GM13976 (cell line): ENCODE measurements around the gene ETS1.

ENCODE experiments used
- DNase-seq: peaks from one replicate; pipeline ENCODE4 v3.0.0; 2012; ENCODE audit warnings: low spot score
- in situ Hi-C: fragments of 300-500 bp; cut with MboI; formaldehyde crosslinking; loops from one replicate; pipeline ENCODE4 v1.12.0; 2022; ENCODE audit warnings: low sequenced_read_pairs, mixed read lengths, inconsistent platforms; ENCODE audit not compliant: unreplicated experiment
- TF ChIP-seq, protein P1 (sequence below): IDR thresholded peaks from 2 replicates; pipeline ENCODE4 v1.5.1; 2012; ENCODE audit warnings: borderline replicate concordance, mild to moderate bottlenecking; ENCODE audit not compliant: insufficient read depth; ENCODE audit errors: extremely low read depth, missing control alignments, control extremely low read depth

The ETS1 gene

DNA sequence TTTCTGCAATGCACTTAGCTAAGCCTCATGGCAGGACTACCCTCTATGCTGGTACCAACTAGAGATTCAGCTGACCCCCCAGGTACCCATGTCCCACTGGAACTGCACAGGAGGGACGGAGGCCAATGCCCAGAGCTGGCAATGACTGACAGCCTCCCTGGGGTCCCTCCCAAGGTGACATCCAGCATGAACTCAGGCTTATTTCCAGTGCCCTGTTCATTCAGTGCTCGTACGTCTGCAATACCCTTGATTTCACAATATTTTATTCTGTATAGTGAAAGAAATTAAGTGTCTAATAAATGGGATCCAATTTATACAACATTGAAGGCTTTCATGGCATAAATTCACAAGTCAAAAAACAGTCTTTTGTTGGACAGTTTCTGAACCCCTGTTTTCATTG, 20.2 kb downstream of the ETS1 start:
- in situ Hi-C loops, result no loop called here
- no peak for DNase-seq
- TF ChIP-seq, protein P1, sequence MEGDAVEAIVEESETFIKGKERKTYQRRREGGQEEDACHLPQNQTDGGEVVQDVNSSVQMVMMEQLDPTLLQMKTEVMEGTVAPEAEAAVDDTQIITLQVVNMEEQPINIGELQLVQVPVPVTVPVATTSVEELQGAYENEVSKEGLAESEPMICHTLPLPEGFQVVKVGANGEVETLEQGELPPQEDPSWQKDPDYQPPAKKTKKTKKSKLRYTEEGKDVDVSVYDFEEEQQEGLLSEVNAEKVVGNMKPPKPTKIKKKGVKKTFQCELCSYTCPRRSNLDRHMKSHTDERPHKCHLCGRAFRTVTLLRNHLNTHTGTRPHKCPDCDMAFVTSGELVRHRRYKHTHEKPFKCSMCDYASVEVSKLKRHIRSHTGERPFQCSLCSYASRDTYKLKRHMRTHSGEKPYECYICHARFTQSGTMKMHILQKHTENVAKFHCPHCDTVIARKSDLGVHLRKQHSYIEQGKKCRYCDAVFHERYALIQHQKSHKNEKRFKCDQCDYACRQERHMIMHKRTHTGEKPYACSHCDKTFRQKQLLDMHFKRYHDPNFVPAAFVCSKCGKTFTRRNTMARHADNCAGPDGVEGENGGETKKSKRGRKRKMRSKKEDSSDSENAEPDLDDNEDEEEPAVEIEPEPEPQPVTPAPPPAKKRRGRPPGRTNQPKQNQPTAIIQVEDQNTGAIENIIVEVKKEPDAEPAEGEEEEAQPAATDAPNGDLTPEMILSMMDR, result no peak

DNA sequence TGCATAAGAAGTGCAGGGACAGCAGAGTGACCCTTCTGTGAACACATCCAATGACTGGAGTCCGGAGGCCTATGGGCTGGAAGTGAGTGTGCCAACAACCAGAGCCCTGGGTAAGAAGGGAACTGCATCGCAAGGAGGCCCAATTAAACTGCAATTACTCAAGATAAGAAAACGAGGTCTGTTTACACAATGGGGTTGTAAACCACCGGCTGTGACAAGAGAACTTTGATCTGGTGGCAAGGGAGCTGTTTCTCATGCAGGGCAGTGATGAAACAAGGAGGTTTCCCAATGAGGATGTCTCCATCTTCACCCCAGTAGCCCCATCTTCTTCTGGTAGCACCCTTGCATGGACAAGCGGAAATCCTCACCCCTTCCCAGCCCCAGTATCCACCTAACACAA, 21.5 kb downstream of the ETS1 start:
- in situ Hi-C loops, result no loop called here
- no peak for DNase-seq
- TF ChIP-seq, protein P1, result no peak

DNA sequence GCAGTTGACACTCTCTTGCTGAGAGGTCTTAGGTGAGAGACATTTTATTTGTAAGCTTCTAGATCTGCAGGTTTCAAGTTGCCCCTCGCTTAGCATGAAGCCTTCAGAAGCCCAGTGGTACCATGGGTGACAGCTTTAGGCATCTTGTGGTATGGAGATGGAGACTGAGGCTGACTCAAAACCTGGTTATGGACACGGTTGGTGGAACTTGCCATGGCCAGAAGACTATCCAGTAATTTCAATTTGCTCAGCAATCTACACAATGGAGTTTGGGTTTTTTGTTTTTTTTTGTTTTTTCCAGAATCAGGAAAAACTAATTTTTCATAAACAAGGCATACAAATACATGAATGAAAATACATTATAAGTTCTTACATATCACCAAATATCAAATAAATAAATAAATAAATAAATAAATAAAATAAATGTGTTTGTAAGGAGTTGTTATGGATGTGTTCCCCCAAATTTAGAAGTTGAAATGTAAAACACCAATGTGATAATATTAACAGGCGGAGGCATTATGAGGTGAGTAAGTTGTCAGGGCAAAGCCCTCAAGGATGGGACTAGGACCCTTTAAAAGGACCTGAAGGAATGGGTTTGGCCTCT, 22.6 kb downstream of the ETS1 start:
- TF ChIP-seq, protein P1, result no peak
- in situ Hi-C loops, result no loop called here

DNA sequence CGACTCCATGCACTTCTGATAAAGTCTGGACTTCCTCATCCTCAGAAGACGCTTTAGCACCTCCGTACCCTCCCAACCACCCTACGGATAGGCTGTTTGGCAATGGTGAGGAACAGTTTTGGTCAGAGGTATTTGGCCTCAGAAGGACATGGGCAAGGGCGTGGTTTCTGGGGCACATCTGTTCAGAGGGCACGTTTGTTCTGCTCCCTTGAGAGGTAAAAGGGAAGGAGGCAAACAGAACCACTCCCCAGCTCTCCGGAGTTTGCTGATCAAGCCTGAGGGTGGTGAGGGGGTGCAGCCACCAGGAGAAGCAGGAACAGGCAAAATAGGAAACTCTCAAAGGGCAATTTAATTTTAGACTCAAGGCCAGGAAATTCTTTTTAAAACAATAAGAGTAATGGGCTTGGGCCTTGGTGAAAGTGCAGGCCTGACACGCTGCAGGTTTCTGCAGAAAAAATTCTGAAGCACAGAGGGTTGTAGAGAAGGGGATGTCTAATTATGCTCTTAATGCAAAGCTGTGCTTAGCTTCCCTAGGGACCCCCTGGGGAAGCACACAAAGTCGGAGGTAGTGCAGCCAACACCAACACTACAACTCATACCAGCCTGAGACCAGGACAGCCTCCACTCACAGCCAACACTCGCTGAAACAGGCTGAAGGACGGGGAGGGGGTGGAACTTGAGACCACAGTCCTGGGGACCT, 23.3 kb downstream of the ETS1 start:
- in situ Hi-C loops, result no loop called here
- TF ChIP-seq, protein P1, result no peak
- no peak for DNase-seq

More for the DNA sequence above, 22.6 kb downstream of the ETS1 start:
- no peak for DNase-seq

DNA sequence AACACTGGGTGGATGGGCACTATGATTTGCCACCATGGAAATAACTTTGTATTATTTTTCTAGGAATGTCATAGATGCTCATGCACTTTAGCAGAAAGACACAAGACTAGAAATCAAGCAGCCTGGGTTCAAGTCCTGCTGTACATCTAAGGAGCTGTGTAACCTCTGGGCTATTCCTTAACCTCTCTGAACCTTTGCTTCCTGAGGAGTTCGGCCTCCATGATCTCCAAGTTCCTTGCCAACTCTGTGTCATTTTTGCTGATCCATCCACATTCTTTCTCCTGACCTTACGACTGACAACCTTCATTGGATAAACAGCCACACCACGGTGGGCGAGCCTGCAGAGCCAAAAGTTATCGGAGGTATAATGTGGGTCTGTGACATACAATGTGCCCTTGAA, 24.1 kb downstream of the ETS1 start:
- TF ChIP-seq, protein P1, result no peak
- DNase-seq, result no peak
- in situ Hi-C loops, result no loop called here

DNA sequence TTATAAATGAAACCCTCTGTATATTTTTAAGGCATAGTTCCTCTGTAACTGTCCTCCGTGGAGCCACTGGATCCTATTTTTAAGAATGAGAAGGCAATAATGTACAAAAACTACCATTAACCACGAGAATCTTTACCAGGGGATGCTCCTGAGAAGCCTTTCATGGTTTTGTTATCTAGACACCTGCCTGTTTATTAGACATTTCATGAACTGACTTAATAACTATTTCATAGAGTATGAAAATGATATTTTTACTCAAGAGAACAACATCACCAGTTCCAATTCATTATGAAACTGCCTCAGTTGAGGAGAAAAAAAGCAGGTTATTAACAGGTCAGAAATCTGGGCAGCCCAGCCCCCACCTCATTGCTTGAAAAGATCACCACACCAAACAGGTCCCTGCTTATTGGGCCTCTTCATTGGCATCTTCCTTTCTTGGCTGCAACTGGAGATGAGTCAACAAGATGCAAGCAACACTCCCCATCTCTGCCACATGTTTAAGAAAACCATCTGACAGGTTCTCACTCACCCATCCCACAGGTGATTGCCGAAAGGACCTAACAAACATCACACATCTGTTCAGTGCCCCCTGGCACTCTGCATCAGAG, 27.8 kb downstream of the ETS1 start:
- TF ChIP-seq, protein P1, result no peak
- in situ Hi-C loops, result no loop called here
- DNase-seq, result no peak

DNA sequence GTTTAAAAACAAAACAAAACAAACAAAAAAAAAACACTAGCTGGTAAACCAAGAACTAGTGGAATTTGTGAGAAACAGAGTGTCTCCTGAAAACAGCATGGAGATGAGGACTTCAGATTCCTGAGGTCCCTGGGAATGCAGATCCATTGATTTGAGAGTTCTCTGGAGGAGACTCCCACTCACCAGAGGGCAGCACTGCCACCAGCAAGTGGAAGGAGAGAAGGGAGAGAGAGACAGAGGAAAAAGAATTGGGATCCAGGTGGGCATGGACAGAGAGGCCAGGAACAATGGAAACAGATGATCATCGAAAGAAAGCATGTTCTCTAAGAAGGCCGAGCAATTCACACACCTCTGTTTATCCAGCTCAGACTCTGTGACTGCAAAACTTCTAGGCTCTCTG, 31.8 kb downstream of the ETS1 start:
- TF ChIP-seq, protein P1, result no peak
- in situ Hi-C loops, result no loop called here
- DNase-seq, result no peak
